K562 (cell line): ENCODE data around the gene ANAPC5. TPM values are rescaled to one million over a fixed set of nuclear protein-coding genes. Genes with fewer than 3 reads are reported as not detected.
A peak's percentile ranks its signal among the peaks of the same experiment; 100 is the strongest.

Experiments used
- BHLHE40 ChIP-seq: IDR thresholded peaks from 2 replicates; pipeline ENCODE4 v1.6.1; 2011; ENCODE audit warnings: low read length, improper control_type of control experiment
- CEBPB ChIP-seq: fragments of 450-650 bp; IDR thresholded peaks from 2 replicates; pipeline ENCODE4 v1.6.1; 2016; ENCODE audit warnings: missing genetic modification characterization, missing compliant biosample characterization
- CHD1 ChIP-seq: fragments of 200-600 bp; sonication (generic); IDR thresholded peaks from one replicate; pipeline ENCODE4 v1.6.1; 2012; ENCODE audit warnings: mild to moderate bottlenecking, moderate library complexity, low read length, inconsistent platforms
- DMBX1 ChIP-seq: fragments of 250-450 bp; sonication (Bioruptor Pico); IDR thresholded peaks from 2 replicates; pipeline ENCODE4 v1.8.0; 2022; ENCODE audit warnings: inconsistent platforms, mild to moderate bottlenecking, moderate library complexity, borderline replicate concordance
- EHMT2 ChIP-seq: fragments of 450-650 bp; IDR thresholded peaks from 2 replicates; pipeline ENCODE4 v1.6.1; 2018; ENCODE audit warnings: antibody characterized with exemption
- HOXB6 ChIP-seq: fragments of 250-450 bp; sonication (Bioruptor Pico); IDR thresholded peaks from 2 replicates; pipeline ENCODE4 v1.5.1; 2022; ENCODE audit warnings: mild to moderate bottlenecking, borderline replicate concordance
- MEF2D ChIP-seq: conservative IDR thresholded peaks from 2 replicates; pipeline ENCODE4 v1.6.1; 2016; ENCODE audit warnings: low read depth, missing genetic modification characterization, missing compliant biosample characterization
- NFRKB ChIP-seq: fragments of 450-650 bp; IDR thresholded peaks from 2 replicates; pipeline ENCODE4 v1.6.1; 2016; ENCODE audit warnings: low read depth
- NR2F6 ChIP-seq: fragments of 450-650 bp; formaldehyde crosslinking; IDR thresholded peaks from 2 replicates; pipeline ENCODE4 v1.4.0; 2020; ENCODE audit warnings: mild to moderate bottlenecking
- NRF1 ChIP-seq, 2 experiments: fragments of 450-650 bp; IDR thresholded peaks in 1 of 2; conservative IDR thresholded peaks in 1 of 2; 2 replicates each; pipeline ENCODE4 v1.6.1; 2014; ENCODE audit warnings: mild to moderate bottlenecking in 2 of 2
- RUNX1 ChIP-seq: sonication (generic); IDR thresholded peaks from 2 replicates; pipeline ENCODE4 v1.6.1; 2016; ENCODE audit warnings: antibody characterized with exemption, low read depth
- SAFB2 ChIP-seq: fragments of 200-400 bp; formaldehyde crosslinking; IDR thresholded peaks from 2 replicates; pipeline ENCODE4 v1.6.1; 2018; ENCODE audit warnings: borderline replicate concordance, low read length, low read depth, moderate library complexity; ENCODE audit not compliant: severe bottlenecking
- TAF1 ChIP-seq: IDR thresholded peaks from 2 replicates; pipeline ENCODE4 v1.6.1; 2011; ENCODE audit warnings: mild to moderate bottlenecking, low read length, moderate library complexity; ENCODE audit not compliant: insufficient read depth, control insufficient read depth, severe bottlenecking; ENCODE audit errors: extremely low read depth
- TCF7L2 ChIP-seq: fragments of 150-350 bp; IDR thresholded peaks from 2 replicates; pipeline ENCODE4 v1.6.1; 2016; ENCODE audit warnings: low read depth, mild to moderate bottlenecking, low read length, moderate library complexity
- ZNF444 ChIP-seq: fragments of 250-450 bp; sonication (Bioruptor Pico); IDR thresholded peaks from 2 replicates; pipeline ENCODE4 v1.4.0; 2020; ENCODE audit warnings: mild to moderate bottlenecking, moderate library complexity
- ZNF717 ChIP-seq: fragments of 250-450 bp; sonication (Bioruptor Pico); IDR thresholded peaks from 2 replicates; pipeline ENCODE4 v1.5.0; 2021
- polyA plus RNA-seq, 8 experiments: library from polyadenylated mRNA; depleted of rRNA in 4 of 8; stranded (reverse) in 5 of 8; unstranded in 3 of 8; fragments of >200 nt; fragmentation: Nextera tagmentation in 2 of 8; fragmentation: Illumina TruSeq in 1 of 8; extraction: Ambion mirVana in 2 of 8; extraction: Trizol in 1 of 8; gene quantifications; 2 replicates each; pipeline versions ENCODE4 v1.2.1 to v1.2.3, GENCODE V29; 2011 to 2014; ENCODE audit warnings: inconsistent platforms in 1 of 8, missing spikeins in 1 of 8
- total RNA-seq, 7 experiments: library from RNA; depleted of rRNA in 6 of 7; stranded (reverse); fragments of >200 nt in 6 of 7; fragmentation: Illumina TruSeq in 2 of 7; extraction: Trizol in 2 of 7; gene quantifications; 2 replicates each; pipeline versions ENCODE4 v1.2.1 to v1.2.3, GENCODE V29; 2011 to 2021; ENCODE audit warnings: low replicate concordance in 1 of 7
- TF ChIP-seq, protein P1 (sequence below): IDR thresholded peaks from 2 replicates; pipeline ENCODE4 v1.6.1; 2016; ENCODE audit warnings: missing genetic modification characterization, missing compliant biosample characterization
- TF ChIP-seq, protein P2 (sequence below): fragments of 450-650 bp; IDR thresholded peaks from 2 replicates; pipeline ENCODE4 v1.6.1; 2016; ENCODE audit warnings: mild to moderate bottlenecking
- TF ChIP-seq, protein P3 (sequence below), 2 experiments: fragments of 450-650 bp in 1 of 2; sonication (generic) in 1 of 2; formaldehyde crosslinking; conservative IDR thresholded peaks; 2 replicates each; pipeline versions ENCODE4 v1.4.0 to v1.8.1; 2020 to 2022; ENCODE audit warnings: mild to moderate bottlenecking in 1 of 2, missing genetic modification reagents in 1 of 2
- TF ChIP-seq, protein P4 (sequence below): fragments of 250-450 bp; sonication (Bioruptor Pico); IDR thresholded peaks from 2 replicates; pipeline ENCODE4 v1.5.0; 2021; ENCODE audit warnings: mild to moderate bottlenecking, moderate library complexity

ANAPC5 gene
- total and polyA plus RNA-seq, 9 of the 15 experiments (the other 6 are each of a cell fraction or from before 2014, with no cell fraction given), result 136 to 315 (median 197) TPM

DNA sequence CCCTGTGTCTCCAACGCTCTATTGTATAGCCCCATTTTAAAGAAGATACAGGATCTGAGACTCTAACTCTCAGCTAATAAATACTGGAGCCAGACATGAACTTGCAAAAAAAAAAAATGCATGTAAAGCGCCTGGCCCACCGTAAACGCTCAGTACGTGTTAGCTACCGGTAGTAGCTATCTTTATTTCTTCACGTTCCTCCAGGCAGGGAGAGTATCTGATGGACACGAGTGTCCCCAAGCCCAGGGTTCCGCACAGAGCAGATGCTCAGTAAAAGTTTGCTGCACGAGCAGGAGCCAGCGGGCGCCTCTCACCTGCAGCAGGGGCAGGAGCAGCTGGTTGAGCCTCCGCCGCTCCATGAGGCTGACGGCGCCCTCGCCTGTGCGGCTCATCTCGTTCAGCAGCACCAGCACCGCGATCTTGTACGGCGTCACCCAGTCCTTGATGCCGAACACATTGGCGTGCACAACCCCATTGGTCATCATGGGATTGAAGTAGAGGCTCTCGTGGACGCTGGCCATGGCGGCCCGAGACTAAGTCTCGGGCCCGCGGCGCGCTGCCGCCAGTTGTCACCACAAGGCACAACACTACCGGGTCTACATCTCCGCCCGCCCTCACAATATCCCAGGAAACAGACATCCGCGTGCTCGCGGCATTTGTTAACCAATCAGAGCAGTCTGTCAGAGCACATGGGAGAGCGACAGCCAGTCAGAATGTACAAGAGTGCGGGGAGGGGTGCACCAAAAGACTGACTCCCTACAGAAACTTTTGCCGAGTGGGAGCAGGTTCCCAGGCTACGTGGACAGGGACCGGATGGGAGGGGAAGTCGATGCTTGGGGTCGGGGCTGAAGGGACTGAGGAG is at the start of gene ANAPC5 (continued):
- TF ChIP-seq BHLHE40 (peak; percentile 58), ZNF717 (CRISPR knock-in tag) (no peak), CHD1 (no peak), DMBX1 (no peak), EHMT2 (peak; percentile 61; the same call in 1 of the 2 replicates), ZNF444 (CRISPR knock-in tag) (no peak), NR2F6 (CRISPR knock-in tag) (no peak), MEF2D (tag) (no peak; the same call in 1 of the 2 replicates), SAFB2 (no peak), CEBPB (tag) (no peak), TAF1 (peak; percentile 88), TCF7L2 (no peak), NFRKB (peak; percentile 100), HOXB6 (CRISPR knock-in tag) (no peak), NRF1 (conservative IDR thresholded peaks at IDR 0.05 in 1 of 2, IDR thresholded peaks at IDR 0.05 in 1 of 2) (peak; percentile 54 to 63), RUNX1 (no peak)
- TF ChIP-seq, protein P1, sequence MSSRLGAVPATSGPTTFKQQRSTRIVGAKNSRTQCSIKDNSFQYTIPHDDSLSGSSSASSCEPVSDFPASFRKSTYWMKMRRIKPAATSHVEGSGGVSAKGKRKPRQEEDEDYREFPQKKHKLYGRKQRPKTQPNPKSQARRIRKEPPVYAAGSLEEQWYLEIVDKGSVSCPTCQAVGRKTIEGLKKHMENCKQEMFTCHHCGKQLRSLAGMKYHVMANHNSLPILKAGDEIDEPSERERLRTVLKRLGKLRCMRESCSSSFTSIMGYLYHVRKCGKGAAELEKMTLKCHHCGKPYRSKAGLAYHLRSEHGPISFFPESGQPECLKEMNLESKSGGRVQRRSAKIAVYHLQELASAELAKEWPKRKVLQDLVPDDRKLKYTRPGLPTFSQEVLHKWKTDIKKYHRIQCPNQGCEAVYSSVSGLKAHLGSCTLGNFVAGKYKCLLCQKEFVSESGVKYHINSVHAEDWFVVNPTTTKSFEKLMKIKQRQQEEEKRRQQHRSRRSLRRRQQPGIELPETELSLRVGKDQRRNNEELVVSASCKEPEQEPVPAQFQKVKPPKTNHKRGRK (tag), result no peak
- TF ChIP-seq, protein P2, sequence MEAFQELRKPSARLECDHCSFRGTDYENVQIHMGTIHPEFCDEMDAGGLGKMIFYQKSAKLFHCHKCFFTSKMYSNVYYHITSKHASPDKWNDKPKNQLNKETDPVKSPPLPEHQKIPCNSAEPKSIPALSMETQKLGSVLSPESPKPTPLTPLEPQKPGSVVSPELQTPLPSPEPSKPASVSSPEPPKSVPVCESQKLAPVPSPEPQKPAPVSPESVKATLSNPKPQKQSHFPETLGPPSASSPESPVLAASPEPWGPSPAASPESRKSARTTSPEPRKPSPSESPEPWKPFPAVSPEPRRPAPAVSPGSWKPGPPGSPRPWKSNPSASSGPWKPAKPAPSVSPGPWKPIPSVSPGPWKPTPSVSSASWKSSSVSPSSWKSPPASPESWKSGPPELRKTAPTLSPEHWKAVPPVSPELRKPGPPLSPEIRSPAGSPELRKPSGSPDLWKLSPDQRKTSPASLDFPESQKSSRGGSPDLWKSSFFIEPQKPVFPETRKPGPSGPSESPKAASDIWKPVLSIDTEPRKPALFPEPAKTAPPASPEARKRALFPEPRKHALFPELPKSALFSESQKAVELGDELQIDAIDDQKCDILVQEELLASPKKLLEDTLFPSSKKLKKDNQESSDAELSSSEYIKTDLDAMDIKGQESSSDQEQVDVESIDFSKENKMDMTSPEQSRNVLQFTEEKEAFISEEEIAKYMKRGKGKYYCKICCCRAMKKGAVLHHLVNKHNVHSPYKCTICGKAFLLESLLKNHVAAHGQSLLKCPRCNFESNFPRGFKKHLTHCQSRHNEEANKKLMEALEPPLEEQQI, result peak; percentile 82
- TF ChIP-seq, protein P3, sequence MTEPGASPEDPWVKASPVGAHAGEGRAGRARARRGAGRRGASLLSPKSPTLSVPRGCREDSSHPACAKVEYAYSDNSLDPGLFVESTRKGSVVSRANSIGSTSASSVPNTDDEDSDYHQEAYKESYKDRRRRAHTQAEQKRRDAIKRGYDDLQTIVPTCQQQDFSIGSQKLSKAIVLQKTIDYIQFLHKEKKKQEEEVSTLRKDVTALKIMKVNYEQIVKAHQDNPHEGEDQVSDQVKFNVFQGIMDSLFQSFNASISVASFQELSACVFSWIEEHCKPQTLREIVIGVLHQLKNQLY (CRISPR knock-in tag; conservative IDR thresholded peaks at IDR 0.05), result no peak
- TF ChIP-seq, protein P4, sequence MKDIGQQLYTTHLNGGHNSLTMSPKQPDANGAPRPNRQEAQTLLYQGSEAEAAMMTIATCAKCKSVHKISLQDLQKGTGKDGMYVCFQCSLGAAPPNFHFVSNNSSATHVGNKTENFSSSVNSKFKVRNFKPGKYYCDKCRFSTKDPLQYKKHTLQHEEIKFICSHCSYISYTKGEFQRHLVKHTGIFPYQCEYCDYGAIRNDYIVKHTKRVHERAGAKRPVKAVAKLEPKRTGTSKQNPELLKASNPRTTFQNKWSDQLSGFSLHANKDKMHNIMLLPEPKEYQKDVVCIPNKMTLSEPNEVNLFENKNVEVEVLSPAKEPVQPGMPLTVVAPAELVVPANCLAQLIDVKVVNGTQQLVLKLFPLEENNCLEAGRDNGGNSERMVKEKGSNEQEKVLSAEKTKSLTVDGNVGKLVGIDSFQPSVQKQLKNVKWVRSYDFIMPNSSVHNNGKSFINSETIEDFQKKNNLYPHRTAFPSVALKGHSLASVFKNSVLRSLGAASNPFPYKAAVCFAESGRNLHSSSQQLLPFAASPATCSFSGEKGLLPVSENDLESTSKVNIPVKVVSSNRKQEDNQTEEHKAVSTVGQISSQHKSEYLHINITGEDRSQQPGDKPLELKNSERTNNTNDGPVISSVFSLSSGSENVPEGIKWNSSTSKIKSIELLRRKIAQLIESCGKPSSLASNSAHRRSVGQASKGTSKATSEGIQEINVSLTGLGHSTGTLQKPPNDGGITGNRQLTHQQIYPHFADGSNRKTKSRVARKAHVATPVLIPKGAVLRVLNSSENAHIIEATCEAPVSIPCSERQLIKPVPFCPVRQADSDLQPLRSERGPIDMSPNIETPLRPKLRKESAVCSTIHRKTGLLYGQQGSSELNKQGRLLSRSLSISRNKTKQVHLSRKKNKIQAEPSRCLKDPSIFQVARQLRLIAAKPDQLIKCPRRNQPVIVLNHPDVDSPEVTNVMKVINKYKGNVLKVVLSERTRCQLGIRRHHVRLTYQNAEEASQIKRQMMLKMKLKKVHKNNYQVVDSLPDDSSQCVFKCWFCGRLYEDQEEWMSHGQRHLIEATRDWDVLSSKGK (CRISPR knock-in tag), result no peak
